UCSD-AML1 (cell line): ENCODE results near the gene CHST4.
A peak's percentile ranks its signal among the peaks of the same experiment; 100 is the strongest.
"Not testable (repeated sequence)": the region's sequence is repeated elsewhere in the genome, so short reads cannot be mapped to it uniquely, and the experiment has no call there.

ENCODE experiments used
- DNase-seq: peaks from one replicate; lab custom pipeline; 2025; ENCODE audit not compliant: unreplicated experiment; lab: John Stamatoyannopoulos, UW

CHST4 gene

DNA sequence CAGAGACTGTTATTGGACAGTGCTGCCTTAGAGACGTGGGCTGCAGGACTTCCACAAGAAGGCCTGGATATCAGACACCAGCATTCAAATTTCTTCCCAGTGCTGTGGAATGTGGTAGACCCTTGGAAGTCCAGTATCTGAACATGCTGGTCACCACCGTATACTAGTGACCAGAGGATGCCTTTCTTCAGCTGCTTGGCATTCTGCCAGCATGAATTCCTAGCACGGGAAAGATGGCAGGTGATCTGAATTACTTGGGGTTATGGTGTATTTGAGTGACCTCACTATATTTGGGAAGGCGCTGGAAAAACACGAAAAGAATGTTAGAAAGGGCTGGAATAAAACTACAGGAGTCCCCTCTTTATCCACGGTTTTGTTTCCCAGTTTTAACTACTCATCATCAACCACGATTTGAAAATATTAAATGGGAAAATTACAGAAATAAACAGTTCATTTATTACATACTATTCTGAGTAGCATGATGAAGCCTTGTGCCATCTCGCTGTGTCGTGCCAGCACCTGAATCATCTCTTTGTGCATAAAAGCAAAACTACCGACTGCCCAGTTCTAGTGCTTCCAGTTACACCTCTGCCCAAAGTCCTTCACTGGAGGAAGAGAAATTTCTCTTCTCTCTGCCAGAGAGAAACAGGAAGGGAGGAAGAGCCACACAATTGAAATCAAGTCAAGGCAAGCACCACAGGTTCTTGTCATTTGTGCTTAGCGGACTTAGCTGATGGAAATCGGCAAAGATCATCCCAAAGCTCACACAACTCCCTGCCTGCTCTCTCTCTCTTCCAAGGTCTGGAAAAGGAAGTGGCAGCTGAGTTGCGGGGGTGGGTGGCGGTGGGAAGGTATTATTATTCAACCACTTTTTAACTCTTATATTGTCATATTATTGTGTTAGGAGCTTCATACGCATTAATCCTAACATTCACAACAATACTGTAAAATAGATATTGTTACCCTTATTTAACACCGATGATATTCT, 1.4 kb upstream of the CHST4 start:
- no peak for DNase-seq

DNA sequence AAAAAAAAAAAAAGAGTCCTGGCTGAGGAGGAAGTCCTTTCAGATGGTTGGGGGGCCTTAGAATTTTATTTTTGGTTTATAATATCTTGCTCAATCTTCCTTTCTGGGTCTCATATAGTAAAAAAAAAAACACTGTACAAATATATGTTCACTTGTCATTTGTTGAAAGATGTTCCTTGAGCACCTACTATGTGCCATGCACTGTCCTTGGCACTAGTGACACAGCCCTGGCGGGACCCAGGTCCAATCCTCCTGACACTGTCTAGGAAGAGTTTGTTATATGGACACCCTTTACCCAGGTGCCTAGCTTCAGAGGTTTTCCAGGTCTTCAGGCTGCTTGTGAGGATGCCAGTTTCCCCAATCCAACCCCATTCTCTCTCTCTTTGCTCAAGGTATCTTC, 2.0 kb downstream of the CHST4 start:
- DNase-seq, result no peak

DNA sequence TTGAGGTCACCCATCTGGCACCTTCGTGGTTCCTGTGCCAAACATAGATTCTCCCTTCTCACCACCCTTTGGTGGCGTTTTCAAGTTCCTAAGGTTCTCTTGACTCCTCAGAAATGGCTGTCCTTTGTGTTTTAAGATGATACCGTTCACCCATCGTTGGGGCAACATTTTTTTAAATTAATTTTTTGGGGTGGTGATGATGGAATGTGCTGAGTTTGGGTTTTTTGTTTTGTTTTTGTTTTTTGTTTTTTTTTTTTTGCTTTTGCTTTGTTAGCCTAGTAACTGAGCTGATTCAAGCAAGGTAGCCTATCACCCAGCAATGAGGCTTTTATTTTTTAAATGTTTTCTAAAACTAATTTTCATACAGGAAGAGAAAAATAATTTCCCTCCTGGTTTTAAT, 2.6 kb downstream of the CHST4 start:
- DNase-seq, result no peak

DNA sequence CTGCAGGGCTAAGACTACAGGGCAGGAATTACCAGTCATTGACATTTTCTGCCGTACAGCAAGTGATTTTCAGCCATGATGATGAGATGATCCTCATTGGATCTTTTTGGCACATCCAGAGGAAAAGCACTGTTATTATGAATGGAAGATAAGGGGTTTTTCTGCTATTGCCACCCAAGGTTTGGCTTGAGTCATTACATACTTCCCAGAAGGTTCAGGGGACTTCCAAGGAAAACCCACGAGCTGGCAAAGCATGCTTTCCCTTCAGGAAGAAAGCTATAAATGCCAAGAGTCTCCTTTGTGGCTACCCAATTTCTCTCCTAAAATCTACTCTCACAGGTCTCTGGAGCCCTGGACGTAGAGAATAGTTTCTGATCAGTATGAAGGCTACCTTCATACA, 6.1 kb downstream of the CHST4 start:
- DNase-seq, result no peak

DNA sequence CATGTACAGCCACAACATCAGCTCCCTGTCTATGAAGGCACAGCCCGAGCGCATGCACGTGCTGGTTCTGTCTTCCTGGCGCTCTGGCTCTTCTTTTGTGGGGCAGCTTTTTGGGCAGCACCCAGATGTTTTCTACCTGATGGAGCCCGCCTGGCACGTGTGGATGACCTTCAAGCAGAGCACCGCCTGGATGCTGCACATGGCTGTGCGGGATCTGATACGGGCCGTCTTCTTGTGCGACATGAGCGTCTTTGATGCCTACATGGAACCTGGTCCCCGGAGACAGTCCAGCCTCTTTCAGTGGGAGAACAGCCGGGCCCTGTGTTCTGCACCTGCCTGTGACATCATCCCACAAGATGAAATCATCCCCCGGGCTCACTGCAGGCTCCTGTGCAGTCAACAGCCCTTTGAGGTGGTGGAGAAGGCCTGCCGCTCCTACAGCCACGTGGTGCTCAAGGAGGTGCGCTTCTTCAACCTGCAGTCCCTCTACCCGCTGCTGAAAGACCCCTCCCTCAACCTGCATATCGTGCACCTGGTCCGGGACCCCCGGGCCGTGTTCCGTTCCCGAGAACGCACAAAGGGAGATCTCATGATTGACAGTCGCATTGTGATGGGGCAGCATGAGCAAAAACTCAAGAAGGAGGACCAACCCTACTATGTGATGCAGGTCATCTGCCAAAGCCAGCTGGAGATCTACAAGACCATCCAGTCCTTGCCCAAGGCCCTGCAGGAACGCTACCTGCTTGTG, 10.7 kb downstream of the CHST4 start:
- DNase-seq, result no peak

DNA sequence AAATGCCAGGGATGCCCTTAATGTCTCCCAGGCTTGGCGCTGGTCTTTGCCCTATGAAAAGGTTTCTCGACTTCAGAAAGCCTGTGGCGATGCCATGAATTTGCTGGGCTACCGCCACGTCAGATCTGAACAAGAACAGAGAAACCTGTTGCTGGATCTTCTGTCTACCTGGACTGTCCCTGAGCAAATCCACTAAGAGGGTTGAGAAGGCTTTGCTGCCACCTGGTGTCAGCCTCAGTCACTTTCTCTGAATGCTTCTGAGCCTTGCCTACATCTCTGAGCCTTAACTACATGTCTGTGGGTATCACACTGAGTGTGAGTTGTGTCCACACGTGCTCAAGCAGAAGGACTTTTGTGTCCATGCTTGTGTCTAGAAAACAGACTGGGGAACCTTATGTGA, 11.4 kb downstream of the CHST4 start:
- DNase-seq, result peak; percentile 30

DNA sequence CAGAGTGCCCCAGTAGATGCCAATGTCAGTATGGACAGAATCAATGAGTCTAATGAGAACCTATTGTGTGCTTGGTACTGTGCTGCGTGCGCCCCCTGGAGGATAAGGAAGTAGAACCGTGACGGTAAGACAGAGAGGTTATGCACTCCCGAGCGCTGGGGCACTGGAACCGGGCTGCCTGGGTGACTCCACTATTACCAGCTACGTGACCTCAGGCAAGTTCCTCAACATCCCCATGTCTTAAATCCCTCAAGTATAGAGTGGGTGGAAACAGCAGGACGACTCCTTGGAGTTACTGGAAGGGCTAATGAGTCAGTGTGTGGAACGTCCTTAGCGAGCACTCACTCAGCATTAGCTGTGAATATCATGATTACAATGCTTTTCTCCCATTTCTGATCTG, 16.2 kb downstream of the CHST4 start:
- DNase-seq, result peak; percentile 49

DNA sequence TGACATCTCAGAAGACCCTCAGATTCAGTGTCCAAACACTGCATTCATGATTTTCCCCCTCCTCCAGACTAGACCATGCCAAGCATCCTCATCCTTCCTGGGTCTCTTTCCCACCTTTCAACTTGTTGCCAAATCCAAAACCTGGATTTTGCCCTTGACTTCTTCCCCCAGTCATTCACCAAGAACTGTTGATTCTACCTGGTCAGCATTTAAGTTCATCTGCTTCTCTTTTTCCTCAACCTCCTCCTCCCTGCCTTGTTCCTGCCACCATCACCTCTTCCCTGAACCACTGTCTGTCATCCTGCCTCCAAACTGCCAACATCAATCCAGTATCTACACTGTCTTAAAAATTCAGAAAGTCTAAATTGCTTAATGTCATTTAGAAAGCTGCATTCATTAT, 20.9 kb downstream of the CHST4 start:
- DNase-seq, result no peak

DNA sequence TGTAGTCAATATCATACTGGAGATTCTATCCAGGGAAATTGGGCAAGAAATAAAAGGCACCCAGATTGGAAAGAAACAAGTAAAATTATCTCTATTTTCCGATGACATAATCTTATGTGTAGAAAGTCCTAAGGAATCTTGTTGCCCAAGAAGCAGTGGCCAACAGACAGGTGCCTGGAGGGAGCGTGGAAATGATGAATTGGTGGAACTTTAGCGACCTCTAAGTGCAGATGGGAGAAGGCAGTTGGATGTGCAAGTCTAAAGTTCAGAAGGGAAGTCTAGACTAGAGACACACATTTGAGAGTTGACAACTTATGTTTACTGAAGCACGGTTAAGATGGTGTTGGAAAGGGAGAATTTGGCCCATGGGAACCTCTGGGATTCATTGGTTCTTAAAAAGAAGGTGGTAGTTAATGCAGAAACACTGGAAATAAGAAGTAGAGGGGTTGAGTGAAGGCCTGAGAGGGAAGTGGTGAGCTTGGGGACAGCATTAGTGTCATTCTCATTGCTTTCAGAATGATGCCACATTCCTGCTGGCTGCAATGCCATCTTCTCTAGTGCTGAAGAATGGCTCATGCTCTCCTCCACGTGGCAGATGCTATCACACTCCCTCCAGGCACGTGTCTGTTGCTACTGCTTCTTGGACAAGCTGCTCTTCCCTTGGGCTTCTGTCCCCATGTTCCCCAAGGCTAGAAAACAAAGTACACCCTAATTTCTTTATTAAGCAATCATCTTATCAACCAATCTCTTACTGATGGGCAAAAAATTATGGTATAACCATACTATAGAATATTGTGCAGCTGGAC, 26.7 kb downstream of the CHST4 start:
- DNase-seq, result no peak

DNA sequence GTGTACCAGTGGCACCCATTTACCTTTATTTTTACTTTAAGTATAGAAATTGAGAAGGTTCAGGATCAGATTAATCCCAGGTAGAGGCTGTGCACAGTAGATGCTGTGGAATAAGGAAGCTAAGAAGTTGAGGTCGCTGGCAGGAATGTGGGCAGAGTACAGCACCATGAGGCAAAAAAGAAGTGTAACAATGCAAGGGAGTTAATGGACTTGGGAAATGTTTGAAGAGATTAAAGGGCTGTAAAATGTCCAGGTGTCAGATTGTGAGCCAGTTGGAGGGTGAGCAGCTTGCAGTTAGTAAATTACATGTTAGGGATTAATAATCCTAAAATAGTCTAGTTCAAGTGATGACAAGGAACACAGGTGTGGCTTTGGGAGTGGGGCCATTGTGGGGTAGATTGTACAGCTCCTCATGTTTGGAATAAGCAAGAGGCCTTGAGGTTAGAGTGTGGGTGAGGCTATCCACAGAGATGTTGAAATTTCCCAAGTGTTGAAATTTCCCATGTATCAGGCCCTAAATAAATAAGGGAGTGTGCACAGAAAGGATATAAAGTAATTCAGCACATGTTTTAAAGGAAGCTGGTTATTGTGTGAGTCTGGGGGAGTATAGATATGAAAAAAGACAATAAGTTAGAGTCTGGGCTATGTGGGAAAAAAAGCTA, 29.1 kb downstream of the CHST4 start:
- DNase-seq, result no peak

DNA sequence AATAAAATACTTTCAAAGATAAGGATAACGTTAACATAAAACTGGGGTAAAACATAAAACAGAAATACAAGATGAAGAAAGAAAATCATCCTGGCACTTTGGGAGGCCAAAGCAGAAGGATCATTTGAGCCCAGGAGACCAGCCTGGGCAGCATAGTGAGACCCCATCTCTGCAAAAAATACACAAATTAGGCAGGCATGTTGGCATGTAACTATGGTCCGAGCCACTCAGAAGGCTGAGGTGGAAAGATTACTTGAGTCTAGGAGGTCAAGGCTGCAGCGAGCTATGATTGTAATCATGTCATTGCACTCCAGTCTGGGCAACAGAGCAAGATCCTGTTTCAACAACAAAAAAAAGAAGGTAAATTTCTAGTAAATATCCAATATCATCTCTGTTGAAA, 31.1 kb downstream of the CHST4 start:
- DNase-seq, result no peak

DNA sequence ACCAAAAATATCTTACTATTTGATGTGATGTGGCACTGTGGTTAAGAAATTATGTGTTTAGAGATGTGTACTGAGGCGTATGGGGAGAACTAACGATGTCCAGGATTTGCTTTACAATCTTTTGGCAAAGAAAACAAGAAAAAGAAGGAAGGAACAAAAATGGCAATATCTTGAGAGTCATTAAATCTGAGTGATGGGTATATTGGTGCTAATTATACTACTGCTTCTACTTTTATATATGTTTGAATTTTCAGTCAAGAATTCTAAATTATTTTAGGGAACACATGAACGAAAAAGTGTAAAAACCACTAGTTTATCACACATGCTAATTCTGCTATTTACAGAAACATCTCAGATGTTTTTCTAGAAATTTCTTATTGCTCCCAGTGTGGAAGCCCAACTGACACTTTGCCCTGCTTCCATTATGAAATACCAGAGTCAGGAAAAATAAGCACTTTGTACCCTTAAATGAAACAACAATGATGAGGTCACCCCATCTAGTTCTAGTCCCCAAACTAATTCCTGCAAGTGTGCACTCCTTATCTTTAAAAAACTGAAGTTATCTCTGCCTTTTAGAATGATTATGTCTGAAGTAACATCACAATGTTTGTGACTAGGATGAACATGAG, 31.8 kb downstream of the CHST4 start:
- DNase-seq, result no peak

DNA sequence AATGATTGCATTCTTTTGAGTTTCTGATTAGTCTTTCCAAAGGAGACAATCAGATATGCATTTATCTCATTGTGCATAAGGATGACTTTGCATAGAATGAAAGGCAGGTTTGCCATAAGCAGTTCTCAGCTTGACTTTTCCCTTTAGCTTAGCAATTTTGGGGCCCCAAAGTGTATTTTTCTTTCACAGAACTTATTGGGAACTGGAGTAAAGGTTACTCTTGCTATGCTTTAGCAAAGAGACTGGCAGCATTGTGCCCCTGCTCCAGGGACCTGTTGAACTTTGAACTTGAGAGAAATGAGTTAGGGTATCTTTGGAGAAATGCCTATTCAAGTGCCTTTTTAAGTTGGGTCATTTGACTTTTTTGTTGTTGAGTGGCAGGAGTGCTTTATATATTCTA, 33.6 kb downstream of the CHST4 start:
- no peak for DNase-seq

DNA sequence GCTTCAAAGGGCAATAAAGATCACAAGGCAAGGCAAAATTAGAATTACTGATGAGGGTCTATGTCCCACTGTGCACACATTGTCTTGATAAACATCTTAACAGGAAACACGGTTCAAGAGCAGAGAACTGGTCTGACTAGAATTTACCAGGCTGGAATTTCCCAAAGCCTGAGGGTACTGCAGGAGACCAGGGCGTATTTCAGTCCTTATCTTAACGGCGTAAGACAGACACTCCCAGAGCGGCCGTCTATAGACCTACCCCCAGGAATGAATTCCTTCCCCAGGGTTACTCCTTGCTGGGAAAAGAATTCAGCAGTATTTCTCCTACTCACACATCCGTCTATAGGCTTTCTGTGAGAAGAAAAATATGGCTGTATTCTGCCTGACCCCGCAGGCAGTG, 35.7 kb downstream of the CHST4 start:
- DNase-seq, result not testable (repeated sequence)

DNA sequence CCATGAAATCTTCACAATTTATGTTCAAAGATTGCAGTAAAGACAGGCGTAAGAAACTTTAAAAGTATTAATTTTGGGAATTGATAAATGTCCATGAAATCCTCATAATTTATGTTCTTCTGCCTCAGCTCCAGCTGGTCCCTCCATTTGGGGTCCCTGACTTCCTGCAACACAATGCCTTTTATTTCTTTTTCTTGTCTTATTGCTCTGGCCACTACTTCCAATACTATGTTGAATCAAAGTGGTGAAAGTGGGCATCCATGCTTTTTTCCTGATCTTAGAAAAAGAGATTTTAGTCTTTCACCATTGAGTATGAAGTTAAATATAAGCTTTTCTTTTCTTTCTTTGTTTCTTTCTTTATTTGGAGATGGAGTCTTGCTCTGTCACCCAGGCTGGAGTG, 36.3 kb downstream of the CHST4 start:
- DNase-seq, result no peak

DNA sequence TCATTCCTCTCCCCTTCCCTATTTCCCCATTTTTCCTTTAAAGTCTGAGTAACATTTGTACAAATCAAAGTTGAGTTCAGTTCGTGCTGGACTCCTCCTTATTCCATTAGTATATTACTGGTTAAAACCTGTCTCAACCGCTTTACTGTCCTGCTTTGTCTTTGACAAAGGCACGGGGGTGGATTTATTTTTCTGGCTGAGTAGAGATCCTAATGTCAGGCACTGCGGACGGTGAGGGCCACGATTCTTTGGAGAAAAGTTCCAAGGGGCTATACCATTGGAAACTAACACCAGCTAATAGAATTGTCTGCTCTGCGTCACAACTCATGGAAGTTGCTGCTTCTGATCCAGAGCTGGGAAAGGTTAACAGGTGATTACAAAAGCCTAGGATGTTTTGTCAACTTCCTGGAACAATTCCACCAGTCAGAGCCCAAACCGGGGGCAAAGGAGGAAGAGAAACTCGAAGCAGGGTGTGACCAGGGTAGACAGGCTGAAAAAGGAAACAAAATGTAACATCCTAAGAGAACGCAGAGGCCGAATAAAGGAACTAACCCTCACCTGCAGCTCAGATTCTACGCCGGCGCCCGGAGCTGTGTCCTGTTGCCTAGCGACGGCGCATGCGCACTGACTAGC, 38.2 kb downstream of the CHST4 start:
- DNase-seq, result no peak

DNA sequence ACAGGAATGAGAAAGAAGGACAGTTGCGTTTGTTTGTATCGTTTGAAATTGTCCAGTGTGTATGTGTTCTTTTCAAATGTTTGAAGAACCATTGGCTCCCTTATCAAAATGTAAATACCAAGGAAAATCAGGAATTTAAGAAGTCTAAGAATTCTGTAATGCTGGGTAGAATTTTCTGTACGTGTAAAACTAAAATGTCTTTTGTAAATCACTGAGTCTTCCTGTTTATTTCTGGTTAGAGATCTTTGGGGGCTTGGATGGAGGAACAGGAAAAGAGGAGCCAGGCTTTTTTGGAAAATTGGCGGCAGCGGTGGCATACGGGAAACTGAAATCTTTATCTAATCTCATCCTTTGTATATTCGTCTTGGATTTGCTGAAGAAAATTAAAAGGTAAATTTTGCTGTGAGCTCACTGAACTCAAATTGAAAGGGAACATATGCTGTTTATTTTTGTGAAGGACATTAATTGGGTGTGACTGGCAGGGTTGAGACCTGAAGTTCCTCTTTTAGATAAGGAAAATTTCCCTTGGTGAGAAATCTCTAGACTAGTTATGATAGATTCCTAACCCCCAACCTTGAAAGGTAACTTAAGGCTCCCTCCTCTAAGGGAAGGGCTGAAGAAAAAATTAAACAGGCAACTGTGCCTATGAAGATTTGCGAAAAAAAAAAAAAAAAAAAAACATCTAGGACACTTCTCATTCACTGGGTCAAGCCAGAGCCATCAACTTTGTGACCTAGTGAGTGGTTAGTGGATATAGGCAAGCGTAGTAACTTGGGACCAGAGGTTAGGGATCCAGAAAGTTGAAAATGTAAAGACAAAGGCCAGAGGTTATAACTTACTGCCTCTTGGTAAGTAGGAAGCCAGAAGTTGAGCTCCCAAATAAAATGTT, 39.8 kb downstream of the CHST4 start:
- DNase-seq, result no peak

DNA sequence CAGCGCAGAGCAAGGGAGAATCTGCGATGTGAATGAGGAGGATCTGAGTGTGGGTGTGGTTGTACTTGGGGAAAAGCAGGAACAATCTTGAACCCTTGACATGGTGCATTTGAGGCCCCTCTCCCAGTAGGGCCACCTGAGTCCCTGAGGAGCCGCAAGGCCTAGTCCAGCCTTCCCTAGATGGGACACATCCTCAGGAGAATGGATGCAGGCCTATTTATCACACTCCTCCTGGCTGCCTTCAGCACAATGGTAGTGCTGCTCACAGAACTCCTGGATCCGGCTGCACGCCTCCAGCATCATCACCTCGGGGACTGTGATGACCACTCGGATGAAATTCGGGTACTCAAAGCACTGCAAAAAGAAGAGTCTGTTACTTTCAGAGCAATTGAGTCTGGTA, 41.7 kb downstream of the CHST4 start:
- DNase-seq, result no peak

DNA sequence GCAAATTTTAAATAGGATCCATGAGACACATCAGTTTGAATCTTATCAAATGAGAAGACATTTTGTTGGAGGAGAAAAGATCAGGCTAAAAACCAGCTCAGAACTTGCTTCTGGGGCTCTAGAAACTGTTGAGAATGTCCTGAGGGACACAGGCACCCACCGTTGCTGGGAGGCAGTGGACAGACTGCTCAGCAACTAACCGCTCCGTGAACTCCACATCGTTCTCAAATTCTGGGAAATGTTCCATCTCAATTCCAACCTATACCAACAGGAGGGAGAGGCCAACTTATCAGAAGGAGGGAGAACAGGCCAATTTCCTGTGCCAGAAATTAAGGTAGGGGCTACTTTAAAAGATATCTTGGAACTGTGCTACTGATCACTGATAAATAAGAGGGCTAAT, 42.3 kb downstream of the CHST4 start:
- DNase-seq, result no peak
